Mesendoderm (in vitro differentiated cells): ENCODE results near the gene C1orf216.

ENCODE experiments used
- DNase-seq: peaks from one replicate; pipeline ENCODE4 v3.0.0; 2013
- H2AK5ac ChIP-seq: 2 replicates; pipeline ENCODE4 v1.6.1; 2013; ENCODE audit warnings: low read length, inconsistent platforms
- H2BK120ac ChIP-seq: 2 replicates; pipeline ENCODE4 v1.6.1; 2013; ENCODE audit warnings: low read depth, mild to moderate bottlenecking, low read length, moderate library complexity, mixed read lengths
- H2BK15ac ChIP-seq: replicated peaks from 2 replicates; pipeline ENCODE4 v1.6.1; 2013; ENCODE audit warnings: low read depth, mild to moderate bottlenecking, moderate library complexity
- H2BK5ac ChIP-seq: 2 replicates; pipeline ENCODE4 v1.6.1; 2013; ENCODE audit warnings: low read length, inconsistent platforms
- H3K18ac ChIP-seq: 2 replicates; pipeline ENCODE4 v1.6.1; 2013; ENCODE audit warnings: mild to moderate bottlenecking, low read length, mixed read lengths
- H3K23ac ChIP-seq: one replicate; pipeline ENCODE4 v1.6.1; 2013; ENCODE audit warnings: low read length
- H3K27ac ChIP-seq: 2 replicates; pipeline ENCODE4 v1.5.1; 2013; ENCODE audit warnings: low read depth, mild to moderate bottlenecking, inconsistent platforms, low read length, moderate library complexity
- H3K27me3 ChIP-seq: 2 replicates; pipeline ENCODE4 v1.6.1; 2013; ENCODE audit warnings: low read length, control low read depth, mild to moderate bottlenecking, inconsistent platforms; ENCODE audit not compliant: insufficient read depth, poor library complexity
- H3K36me3 ChIP-seq: 2 replicates; pipeline ENCODE4 v1.6.1; 2013; ENCODE audit warnings: low read length, inconsistent platforms; ENCODE audit not compliant: control insufficient read depth, insufficient read depth
- H3K4ac ChIP-seq: one replicate; pipeline ENCODE4 v1.6.1; 2013; ENCODE audit warnings: low read depth, mild to moderate bottlenecking, low read length, moderate library complexity
- H3K4me1 ChIP-seq: 2 replicates; pipeline ENCODE4 v1.6.1; 2013; ENCODE audit warnings: low read depth, low read length, inconsistent platforms; ENCODE audit not compliant: control insufficient read depth
- H3K4me2 ChIP-seq: 2 replicates; pipeline ENCODE4 v1.6.1; 2013; ENCODE audit warnings: low read length
- H3K4me3 ChIP-seq: 2 replicates; pipeline ENCODE4 v1.5.1; 2013; ENCODE audit warnings: mild to moderate bottlenecking, low read length
- H3K56ac ChIP-seq: one replicate; pipeline ENCODE4 v1.6.1; 2013; ENCODE audit warnings: low read length
- H3K79me1 ChIP-seq: 2 replicates; pipeline ENCODE4 v1.6.1; 2013; ENCODE audit warnings: low read length, inconsistent platforms
- H3K79me2 ChIP-seq: 2 replicates; pipeline ENCODE4 v1.6.1; 2013; ENCODE audit warnings: mild to moderate bottlenecking, low read length; ENCODE audit not compliant: control insufficient read depth, insufficient read depth
- H3K9ac ChIP-seq: 2 replicates; pipeline ENCODE4 v1.6.1; 2013; ENCODE audit warnings: low read length, inconsistent platforms
- H4K5ac ChIP-seq: one replicate; pipeline ENCODE4 v1.6.1; 2013; ENCODE audit warnings: low read length
- H4K8ac ChIP-seq: one replicate; pipeline ENCODE4 v1.6.1; 2013; ENCODE audit warnings: low read depth, mild to moderate bottlenecking, control low read depth, low read length, moderate library complexity
- WGBS: extraction: QIAGEN DNeasy Blood & Tissue Kit; methylation state at CpG from one replicate; pipeline ENCODE4 v1.1.7; 2013; ENCODE audit warnings: low lambda C conversion rate, missing lambda C conversion rate; ENCODE audit not compliant: insufficient coverage; ENCODE audit errors: extremely low coverage; 5-methylcytosine and 5-hydroxymethylcytosine counted together

The C1orf216 gene

DNA sequence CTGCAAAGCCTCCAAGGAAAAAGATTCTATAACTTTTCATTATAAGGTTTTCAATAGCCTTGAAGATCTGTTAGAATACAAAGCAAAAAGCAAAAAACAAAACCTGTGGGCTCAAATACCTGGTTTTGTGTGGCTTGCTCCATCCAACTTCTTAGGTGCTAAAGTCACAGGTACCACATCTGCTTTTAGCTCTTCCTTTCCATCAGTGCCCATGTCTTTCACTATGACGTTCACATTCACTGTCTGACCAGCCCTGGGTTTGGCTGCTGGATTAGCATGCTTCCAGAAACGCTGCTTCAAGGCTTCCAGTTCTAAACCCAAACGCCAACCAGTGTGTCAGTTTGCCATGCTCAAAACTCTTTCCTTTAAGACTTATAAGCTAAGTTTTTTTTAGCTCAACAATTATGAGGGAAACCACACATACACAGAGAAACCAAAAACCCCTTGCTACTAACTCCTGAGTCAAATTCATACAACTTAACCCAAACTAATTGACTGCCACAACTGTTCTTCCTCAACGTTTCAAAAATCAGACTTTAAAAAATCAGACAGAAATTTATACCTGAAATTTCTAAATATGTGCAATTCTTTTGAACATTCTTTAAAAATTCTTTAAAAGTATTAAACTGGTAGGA is 35.1 kb upstream of the C1orf216 start:
- DNase-seq = no peak
- Histone ChIP-seq H3K56ac (no peak overlapping the region), H4K8ac (no peak overlapping the region), H3K23ac (no peak overlapping the region), H3K79me1 (peaks cover 4% of the 10 kb centered on the region), H3K27me3 (no peaks in the 10 kb centered on the region), H3K4me2 (no peak overlapping the region), H2BK15ac (no peak overlapping the region), H3K4me3 (no peak overlapping the region), H3K4me1 (no peaks in the 10 kb centered on the region), H4K5ac (no peak overlapping the region), H3K79me2 (peaks cover 2% of the 10 kb centered on the region), H3K4ac (no peak overlapping the region), H3K9ac (no peak overlapping the region), H3K27ac (no peak overlapping the region), H3K36me3 (peaks cover 1% of the 10 kb centered on the region), H2BK120ac (no peak overlapping the region), H2AK5ac (no peak overlapping the region), H2BK5ac (no peak overlapping the region), H3K18ac (no peak overlapping the region)
- WGBS = 100% methylated on average over 1 of the region's 4 CpGs

DNA sequence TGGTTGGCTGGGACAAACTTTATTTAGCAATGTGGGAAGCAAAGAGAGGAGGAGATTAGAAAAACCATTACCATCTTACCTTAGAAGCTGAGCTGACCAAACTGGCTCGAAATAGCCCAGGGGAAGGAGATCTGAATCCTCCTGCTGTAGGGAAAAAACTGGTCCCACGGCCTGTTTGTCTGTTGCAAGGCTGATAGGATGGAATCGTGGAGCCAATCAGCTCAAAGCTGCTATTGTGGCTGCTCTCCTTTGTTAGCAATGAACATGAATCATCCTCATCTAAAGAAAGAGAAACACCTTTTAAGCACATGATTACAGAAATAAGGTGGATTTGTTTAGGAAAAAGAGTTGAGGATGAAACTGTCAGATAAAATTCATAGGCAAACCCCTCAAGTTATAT is 29.6 kb upstream of the C1orf216 start:
- Histone ChIP-seq H3K4ac (no peak overlapping the region), H4K8ac (no peak overlapping the region), H3K56ac (no peak overlapping the region), H3K4me1 (no peaks in the 10 kb centered on the region), H3K79me1 (no peaks in the 10 kb centered on the region), H3K4me3 (no peak overlapping the region), H2BK120ac (no peak overlapping the region), H3K36me3 (peaks cover 6% of the 10 kb centered on the region), H2AK5ac (no peak overlapping the region), H4K5ac (no peak overlapping the region), H3K79me2 (no peaks in the 10 kb centered on the region), H3K4me2 (no peak overlapping the region), H3K27me3 (no peaks in the 10 kb centered on the region), H2BK15ac (no peak overlapping the region), H3K23ac (no peak overlapping the region), H2BK5ac (no peak overlapping the region), H3K9ac (no peak overlapping the region), H3K18ac (no peak overlapping the region), H3K27ac (no peak overlapping the region)
- no peak for DNase-seq
- WGBS = no CpG with 5 or more reads among the region's 3 CpGs

DNA sequence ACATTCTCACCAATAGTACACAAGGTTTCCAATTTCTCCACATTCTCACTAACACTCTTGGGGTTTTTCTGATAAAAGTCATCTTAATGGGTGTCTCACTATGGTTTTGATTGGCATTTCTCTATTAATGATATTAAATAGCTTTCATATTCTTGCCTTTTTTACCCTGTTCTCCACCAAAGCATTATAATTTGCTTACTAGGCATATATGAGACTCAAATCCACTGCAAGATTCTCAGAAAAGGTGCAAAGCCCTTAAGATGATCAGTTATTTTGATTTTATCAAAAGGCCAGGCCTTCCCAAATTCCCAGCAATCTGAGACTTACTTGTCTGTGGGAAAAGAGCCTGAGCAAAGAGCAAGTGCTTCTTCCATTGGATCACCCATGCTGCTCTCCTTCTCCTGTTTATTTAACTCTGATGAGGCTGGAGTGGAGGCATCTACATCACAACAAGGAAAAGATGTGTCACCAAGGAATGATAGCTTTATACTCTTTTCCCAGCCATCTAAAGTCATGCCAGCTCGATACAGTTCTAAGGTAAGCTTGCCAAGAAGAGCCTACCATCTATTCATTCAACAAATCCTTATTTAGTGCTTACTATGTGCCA is 26.5 kb upstream of the C1orf216 start:
- H2AK5ac ChIP-seq = no peak overlapping the region
- no peak for DNase-seq
- H3K27ac ChIP-seq = no peak overlapping the region
- no peak overlapping the region for H2BK15ac ChIP-seq
- H4K5ac ChIP-seq = no peak overlapping the region
- H3K4me3 ChIP-seq = no peak overlapping the region
- no peak overlapping the region for H3K4me2 ChIP-seq
- H3K18ac ChIP-seq = no peak overlapping the region
- peaks cover 7% of the 10 kb centered on the region for H3K36me3 ChIP-seq
- no peak overlapping the region for H4K8ac ChIP-seq
- H3K79me1 ChIP-seq = no peaks in the 10 kb centered on the region
- no peaks in the 10 kb centered on the region for H3K27me3 ChIP-seq
- no peak overlapping the region for H3K9ac ChIP-seq
- H3K4ac ChIP-seq = no peak overlapping the region
- no peak overlapping the region for H3K23ac ChIP-seq
- no peak overlapping the region for H2BK5ac ChIP-seq
- no CpG with 5 or more reads among the region's 1 CpG for WGBS
- no peak overlapping the region for H2BK120ac ChIP-seq
- no peak overlapping the region for H3K56ac ChIP-seq
- H3K4me1 ChIP-seq = no peaks in the 10 kb centered on the region
- no peaks in the 10 kb centered on the region for H3K79me2 ChIP-seq

DNA sequence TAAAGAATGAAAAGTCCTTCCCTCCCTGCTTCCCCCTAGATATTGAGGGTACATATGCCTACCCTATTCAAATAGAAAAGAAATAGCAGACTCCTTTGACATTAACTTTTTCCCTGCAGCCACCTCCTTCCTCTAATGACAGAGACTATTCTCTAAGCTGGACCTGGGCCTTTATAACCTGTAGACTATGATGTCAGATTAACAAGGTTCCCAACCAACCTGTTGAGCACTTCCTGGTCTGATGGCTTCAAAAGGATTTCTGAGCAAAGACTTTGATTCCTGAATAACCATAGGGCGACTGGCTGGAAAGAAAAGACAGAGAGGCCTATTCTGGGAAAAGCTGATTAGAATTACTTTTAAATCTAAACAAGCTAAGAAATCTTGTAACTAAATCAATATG is 18.4 kb upstream of the C1orf216 start:
- Histone ChIP-seq H3K36me3 (peaks cover 5% of the 10 kb centered on the region), H2BK5ac (no peak overlapping the region), H3K4me3 (no peak overlapping the region), H4K8ac (no peak overlapping the region), H3K27ac (no peak overlapping the region), H3K18ac (no peak overlapping the region), H2AK5ac (no peak overlapping the region), H3K4ac (no peak overlapping the region), H3K27me3 (no peaks in the 10 kb centered on the region), H3K4me1 (no peaks in the 10 kb centered on the region), H4K5ac (no peak overlapping the region), H3K79me2 (no peaks in the 10 kb centered on the region), H2BK120ac (no peak overlapping the region), H2BK15ac (no peak overlapping the region), H3K4me2 (no peak overlapping the region), H3K56ac (no peak overlapping the region), H3K79me1 (no peaks in the 10 kb centered on the region), H3K23ac (no peak overlapping the region), H3K9ac (no peak overlapping the region)
- no peak for DNase-seq
- no CpG with 5 or more reads among the region's 1 CpG for WGBS

DNA sequence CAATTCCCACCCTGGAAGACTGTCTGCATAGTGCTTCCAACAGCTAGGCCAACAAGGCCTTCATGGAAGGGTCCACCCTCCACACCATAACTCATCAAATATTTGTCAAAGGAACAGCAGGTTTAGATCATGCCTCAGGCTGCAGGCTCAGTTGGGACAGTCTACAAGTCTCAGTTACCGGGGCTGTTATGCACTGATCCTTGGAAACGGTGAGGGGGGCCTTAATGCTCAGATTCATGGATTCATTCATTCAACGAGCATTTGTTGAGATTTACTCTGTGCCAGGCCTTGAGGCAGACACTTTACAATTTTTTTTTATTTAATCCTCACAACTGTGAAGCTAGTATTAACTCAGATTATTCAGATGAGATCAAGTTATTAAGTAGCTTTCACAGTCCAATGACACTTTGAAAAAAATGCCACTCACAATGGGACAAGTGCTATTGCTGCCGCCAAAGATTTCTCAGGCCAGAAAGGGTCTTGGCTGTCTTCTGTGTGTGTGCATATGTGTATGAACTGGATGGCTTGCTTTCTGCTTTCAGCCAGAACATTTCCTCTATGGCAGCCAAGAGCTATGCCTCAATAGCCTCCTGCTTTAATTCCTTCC is 8.9 kb upstream of the C1orf216 start:
- H3K4me3 ChIP-seq = no peak overlapping the region
- no peak overlapping the region for H3K18ac ChIP-seq
- H3K4me2 ChIP-seq = no peak overlapping the region
- no peak for DNase-seq
- no peak overlapping the region for H2BK5ac ChIP-seq
- no peak overlapping the region for H4K5ac ChIP-seq
- H3K23ac ChIP-seq = no peak overlapping the region
- H3K36me3 ChIP-seq = peaks cover 5% of the 10 kb centered on the region
- no CpG with 5 or more reads among the region's 4 CpGs for WGBS
- H3K79me1 ChIP-seq = no peaks in the 10 kb centered on the region
- H3K4ac ChIP-seq = no peak overlapping the region
- no peaks in the 10 kb centered on the region for H3K27me3 ChIP-seq
- H3K79me2 ChIP-seq = no peaks in the 10 kb centered on the region
- no peak overlapping the region for H3K27ac ChIP-seq
- H4K8ac ChIP-seq = no peak overlapping the region
- H2BK120ac ChIP-seq = no peak overlapping the region
- no peak overlapping the region for H2AK5ac ChIP-seq
- no peak overlapping the region for H2BK15ac ChIP-seq
- H3K9ac ChIP-seq = no peak overlapping the region
- H3K56ac ChIP-seq = no peak overlapping the region
- no peaks in the 10 kb centered on the region for H3K4me1 ChIP-seq
